Breast epithelium (tissue), 4 donors: Measurements from ENCODE around the gene TMEM108. TPM values are rescaled to one million over a fixed set of nuclear protein-coding genes. Genes with fewer than 3 reads are reported as not detected.

Experiments
- DNase-seq, 2 donors: peaks; one replicate each; pipeline ENCODE4 v3.0.0-alpha.2; 2019; ENCODE audit warnings: low spot score in 2 of 2
- H3K27ac ChIP-seq, 2 donors: fragments of 200-600 bp; sonication (generic) in 1 of 2; one replicate each; pipeline ENCODE4 v1.5.1; 2016 to 2019; ENCODE audit warnings: mild to moderate bottlenecking in 1 of 2
- H3K27me3 ChIP-seq, 2 donors: fragments of 200-600 bp; sonication (generic) in 1 of 2; one replicate each; pipeline versions ENCODE4 v1.5.1 to v1.6.0; 2017 to 2019; ENCODE audit warnings: control low read depth in 1 of 2, mild to moderate bottlenecking in 1 of 2
- H3K36me3 ChIP-seq: fragments of 200-600 bp; one replicate; pipeline ENCODE4 v1.5.1; 2019
- H3K4me1 ChIP-seq, 2 donors: fragments of 200-600 bp; sonication (generic); one replicate each; pipeline ENCODE4 v1.5.1; 2016 to 2019; ENCODE audit warnings: control low read depth in 1 of 2
- H3K4me3 ChIP-seq, 3 donors: fragments of 200-600 bp; sonication (generic); 1 replicate in 2 of 3; 2 replicates in 1 of 3; pipeline ENCODE4 v1.5.1; 2016 to 2019; ENCODE audit warnings: mild to moderate bottlenecking in 3 of 3, moderate library complexity in 2 of 3
- H3K9me3 ChIP-seq, 2 donors: fragments of 200-600 bp; sonication (generic) in 1 of 2; one replicate each; pipeline ENCODE4 v1.5.1; 2016 to 2019; ENCODE audit warnings: control low read depth in 1 of 2
- CTCF ChIP-seq, 3 donors: fragments of 450-650 bp; IDR thresholded peaks; one replicate each; pipeline ENCODE4 v1.5.1; 2016 to 2017; ENCODE audit warnings: antibody characterized with exemption in 3 of 3, mild to moderate bottlenecking in 3 of 3, moderate library complexity in 3 of 3
- POLR2A ChIP-seq: fragments of 450-650 bp; IDR thresholded peaks from one replicate; pipeline ENCODE4 v1.6.1; 2016; ENCODE audit warnings: antibody characterized with exemption, mild to moderate bottlenecking, moderate library complexity
- POLR2AphosphoS5 ChIP-seq, 3 donors: sonication (generic); formaldehyde crosslinking; IDR thresholded peaks; one replicate each; pipeline ENCODE4 v1.6.1; 2017; ENCODE audit warnings: antibody characterized with exemption in 3 of 3
- intact Hi-C: fragments of 100-400 bp; cut with DNase I; formaldehyde crosslinking; loops from one replicate; pipeline ENCODE4 v1.15.1; 2023; ENCODE audit warnings: low total_unique reads
- total RNA-seq, 3 donors: library from RNA; depleted of rRNA; stranded (reverse); fragments of >200 nt; gene quantifications; one replicate each; pipeline ENCODE4 v1.1.0, GENCODE V29; 2016

Gene TMEM108
- total RNA-seq, 3 donors from 2014 or later = 0.44 to 0.98 (median 0.48) TPM

DNA sequence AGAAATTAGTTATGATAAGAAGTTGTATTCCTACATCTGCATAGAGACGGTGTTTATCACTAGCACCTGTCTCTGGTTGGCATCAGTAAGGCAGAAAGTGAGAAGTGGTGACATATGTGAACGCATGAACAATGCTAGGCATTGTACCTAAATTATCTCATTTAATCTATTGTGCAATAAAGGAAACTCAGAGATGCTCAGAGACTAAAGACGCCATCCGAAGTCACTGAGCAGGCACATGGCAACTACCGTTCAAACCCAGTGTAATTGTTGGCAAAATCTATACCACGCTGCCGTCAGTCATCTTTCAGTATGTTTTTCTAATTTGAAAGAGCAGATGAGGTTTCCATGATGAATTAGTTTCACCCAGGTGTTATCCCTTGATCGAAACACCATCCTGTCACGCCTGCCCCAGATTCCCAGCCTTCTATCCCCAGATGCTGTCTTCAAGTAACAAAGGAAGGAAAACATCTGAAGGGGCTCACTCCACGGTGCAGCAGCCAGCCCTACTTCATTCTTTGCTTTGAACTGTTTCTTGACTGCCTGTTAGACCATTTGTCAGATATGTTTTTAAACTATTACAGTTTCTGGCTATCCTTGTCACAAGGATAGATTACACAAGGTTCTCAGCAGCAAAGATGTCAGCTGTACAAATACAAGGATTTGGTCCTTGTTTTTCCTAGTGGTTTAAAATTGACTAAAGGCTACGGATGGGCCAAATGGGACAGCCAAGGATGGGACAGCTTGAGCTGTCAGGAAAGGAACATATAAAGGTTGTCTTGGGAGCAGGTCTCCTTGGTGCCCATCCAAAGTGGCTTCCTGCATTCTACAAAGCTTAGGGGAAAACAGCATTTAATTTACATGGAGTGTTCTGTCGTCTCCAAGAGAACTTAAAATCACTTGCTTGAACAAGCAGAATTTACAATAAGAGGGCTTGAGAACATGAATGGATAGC lies 99.1 kb downstream of the TMEM108 start:
- H3K27ac ChIP-seq = no peak overlapping the region
- no peak for DNase-seq
- intact Hi-C loops = no loop called here
- no peaks in the 10 kb centered on the region for H3K9me3 ChIP-seq
- TF ChIP-seq POLR2A (no peak), CTCF (IDR thresholded peaks at IDR 0.05) (no peak), POLR2AphosphoS5 (IDR thresholded peaks at IDR 0.05) (no peak)
- no peaks in the 10 kb centered on the region for H3K4me1 ChIP-seq
- H3K27me3 ChIP-seq = no peaks in the 10 kb centered on the region
- H3K36me3 ChIP-seq = no peaks in the 10 kb centered on the region
- H3K4me3 ChIP-seq = no peak overlapping the region

GRCh38 chr3:133138017-133138416 lies 99.8 kb downstream of the TMEM108 start:
- Histone ChIP-seq H3K4me3 (no peak overlapping the region), H3K9me3 (no peaks in the 10 kb centered on the region), H3K27ac (no peak overlapping the region), H3K4me1 (no peaks in the 10 kb centered on the region), H3K27me3 (no peaks in the 10 kb centered on the region), H3K36me3 (no peaks in the 10 kb centered on the region)
- intact Hi-C loops = no loop called here
- TF ChIP-seq POLR2A (no peak), POLR2AphosphoS5 (IDR thresholded peaks at IDR 0.05) (no peak), CTCF (IDR thresholded peaks at IDR 0.05) (no peak)
- no peak for DNase-seq

DNA sequence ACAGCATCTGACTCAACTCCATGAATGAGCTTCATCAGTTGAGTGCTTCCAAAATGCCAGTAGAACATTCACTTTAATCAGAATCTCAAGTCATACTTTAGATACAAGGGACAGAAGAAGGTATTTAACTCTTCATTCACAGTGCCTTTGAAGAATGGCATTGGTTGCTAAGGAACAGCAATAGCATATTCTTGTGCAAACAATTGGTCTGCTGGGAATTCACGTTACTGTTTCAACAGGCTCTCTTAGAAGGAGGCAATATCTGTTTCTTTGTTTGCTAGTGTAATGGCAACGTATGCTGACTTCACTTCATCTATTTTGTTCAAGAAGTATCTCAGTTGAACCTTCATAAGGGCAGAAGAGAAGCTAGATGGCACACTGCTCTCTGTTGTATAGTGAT lies 113.9 kb downstream of the TMEM108 start:
- Histone ChIP-seq H3K4me1 (no peaks in the 10 kb centered on the region), H3K4me3 (no peak overlapping the region), H3K36me3 (no peaks in the 10 kb centered on the region), H3K9me3 (peaks cover 0 to 10% of the 10 kb centered on the region in 2 donors), H3K27ac (no peak overlapping the region), H3K27me3 (no peaks in the 10 kb centered on the region)
- no peak for DNase-seq
- TF ChIP-seq CTCF (IDR thresholded peaks at IDR 0.05) (no peak), POLR2AphosphoS5 (IDR thresholded peaks at IDR 0.05) (no peak), POLR2A (no peak)
- intact Hi-C loops = no loop called here

DNA sequence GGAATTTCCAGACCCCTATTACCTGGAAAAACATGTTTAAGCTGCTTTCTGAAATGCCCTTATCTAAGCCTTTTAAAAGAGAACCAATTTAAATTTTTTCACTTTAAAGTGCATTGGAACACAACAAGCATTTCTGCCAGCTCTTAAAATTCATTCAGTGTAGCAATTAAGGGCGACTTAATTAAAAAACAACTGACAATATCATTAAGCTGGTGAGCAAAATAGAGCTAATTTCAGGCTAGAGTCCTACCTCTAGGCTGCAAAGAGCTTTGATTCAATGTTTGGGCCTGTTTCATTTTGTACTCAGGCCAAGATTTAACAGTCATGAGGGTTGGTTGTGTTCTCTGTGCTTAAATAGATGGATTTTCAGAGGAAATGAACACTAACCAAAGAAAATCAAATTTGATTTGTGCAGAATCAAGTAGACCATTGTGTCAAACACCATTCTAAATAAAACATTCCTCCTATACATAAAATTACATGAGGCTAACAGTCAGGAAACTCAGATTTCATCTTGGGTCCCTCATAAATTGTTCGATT lies 114.6 kb downstream of the TMEM108 start:
- Histone ChIP-seq H3K27ac (no peak overlapping the region), H3K9me3 (peaks cover 0 to 7% of the 10 kb centered on the region in 2 donors), H3K36me3 (no peaks in the 10 kb centered on the region), H3K27me3 (no peaks in the 10 kb centered on the region), H3K4me3 (no peak overlapping the region), H3K4me1 (no peaks in the 10 kb centered on the region)
- TF ChIP-seq POLR2AphosphoS5 (IDR thresholded peaks at IDR 0.05) (no peak), POLR2A (no peak), CTCF (IDR thresholded peaks at IDR 0.05) (no peak)
- no peak for DNase-seq
- intact Hi-C loops = no loop called here

DNA sequence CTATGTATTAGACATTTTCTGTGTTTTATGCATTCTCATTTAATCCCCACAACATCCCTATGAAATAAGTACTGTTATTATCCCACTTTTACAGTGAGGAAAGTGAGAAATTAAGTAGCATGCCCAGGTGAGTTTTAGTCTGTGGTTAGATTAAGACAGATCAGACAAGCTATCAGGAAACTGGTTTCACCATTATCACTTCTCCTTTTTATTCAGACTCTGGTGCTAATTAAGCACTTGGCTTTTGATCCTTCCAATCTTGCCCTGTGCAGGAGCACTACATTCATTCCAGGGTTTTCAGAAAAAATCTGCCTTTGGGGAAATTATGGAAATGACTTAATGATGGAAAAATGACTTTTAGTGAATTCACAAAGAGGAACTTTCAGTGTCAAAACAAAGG lies 115.2 kb downstream of the TMEM108 start:
- Histone ChIP-seq H3K9me3 (peaks cover 0 to 7% of the 10 kb centered on the region in 2 donors), H3K4me1 (no peaks in the 10 kb centered on the region), H3K27ac (no peak overlapping the region), H3K36me3 (no peaks in the 10 kb centered on the region), H3K4me3 (no peak overlapping the region), H3K27me3 (no peaks in the 10 kb centered on the region)
- intact Hi-C loops = no loop called here
- TF ChIP-seq CTCF (IDR thresholded peaks at IDR 0.05) (no peak), POLR2A (no peak), POLR2AphosphoS5 (IDR thresholded peaks at IDR 0.05) (no peak)
- no peak for DNase-seq
